IMR-90 (cell line): Measurements from ENCODE around the gene CCNI.

Source experiments
- BHLHE40 ChIP-seq: fragments of 150-350 bp; IDR thresholded peaks from 2 replicates; pipeline ENCODE4 v1.6.1; 2016; ENCODE audit warnings: mild to moderate bottlenecking, low read depth, low read length
- POLR2A ChIP-seq: IDR thresholded peaks from 2 replicates; pipeline ENCODE4 v1.6.1; 2012; ENCODE audit warnings: mild to moderate bottlenecking, low read depth, low read length
- RAD21 ChIP-seq: IDR thresholded peaks from 2 replicates; pipeline ENCODE4 v1.6.1; 2012; ENCODE audit warnings: low read length, improper control_type of control experiment
- RCOR1 ChIP-seq: IDR thresholded peaks from 2 replicates; pipeline ENCODE4 v1.6.1; 2012; ENCODE audit warnings: mild to moderate bottlenecking, low read length, improper control_type of control experiment; ENCODE audit not compliant: insufficient replicate concordance
- SMC3 ChIP-seq: fragments of 150-350 bp; IDR thresholded peaks from 2 replicates; pipeline ENCODE4 v1.6.1; 2016; ENCODE audit warnings: low read depth, mild to moderate bottlenecking, antibody characterized with exemption, low read length, moderate library complexity
- TF ChIP-seq, protein P1 (sequence below): conservative IDR thresholded peaks from 2 replicates; pipeline ENCODE4 v1.5.1; 2012; ENCODE audit warnings: mild to moderate bottlenecking, low read depth, low read length, improper control_type of control experiment

DNA sequence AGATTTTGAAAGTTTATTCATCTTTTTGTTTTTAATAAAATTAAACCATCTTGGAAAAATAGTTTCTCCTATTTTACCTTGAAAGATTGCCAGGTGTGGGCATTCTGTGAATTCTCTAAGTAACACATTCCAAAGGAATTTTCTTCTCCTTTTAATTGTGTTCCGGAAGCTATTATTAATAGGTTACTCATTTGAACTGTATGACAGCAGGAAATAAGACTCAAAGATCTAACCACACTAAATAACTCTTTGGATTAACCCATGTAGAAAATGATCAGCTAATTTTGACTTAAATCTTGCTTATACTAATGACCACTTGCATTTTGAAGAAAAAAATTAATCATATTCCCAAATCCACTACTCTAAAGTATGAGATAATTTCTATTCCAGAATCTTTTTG, 17.6 kb upstream of the CCNI start:
- TF ChIP-seq, protein P1, sequence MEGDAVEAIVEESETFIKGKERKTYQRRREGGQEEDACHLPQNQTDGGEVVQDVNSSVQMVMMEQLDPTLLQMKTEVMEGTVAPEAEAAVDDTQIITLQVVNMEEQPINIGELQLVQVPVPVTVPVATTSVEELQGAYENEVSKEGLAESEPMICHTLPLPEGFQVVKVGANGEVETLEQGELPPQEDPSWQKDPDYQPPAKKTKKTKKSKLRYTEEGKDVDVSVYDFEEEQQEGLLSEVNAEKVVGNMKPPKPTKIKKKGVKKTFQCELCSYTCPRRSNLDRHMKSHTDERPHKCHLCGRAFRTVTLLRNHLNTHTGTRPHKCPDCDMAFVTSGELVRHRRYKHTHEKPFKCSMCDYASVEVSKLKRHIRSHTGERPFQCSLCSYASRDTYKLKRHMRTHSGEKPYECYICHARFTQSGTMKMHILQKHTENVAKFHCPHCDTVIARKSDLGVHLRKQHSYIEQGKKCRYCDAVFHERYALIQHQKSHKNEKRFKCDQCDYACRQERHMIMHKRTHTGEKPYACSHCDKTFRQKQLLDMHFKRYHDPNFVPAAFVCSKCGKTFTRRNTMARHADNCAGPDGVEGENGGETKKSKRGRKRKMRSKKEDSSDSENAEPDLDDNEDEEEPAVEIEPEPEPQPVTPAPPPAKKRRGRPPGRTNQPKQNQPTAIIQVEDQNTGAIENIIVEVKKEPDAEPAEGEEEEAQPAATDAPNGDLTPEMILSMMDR, result no peak
- TF ChIP-seq BHLHE40 (no peak), SMC3 (no peak), RCOR1 (no peak), RAD21 (no peak), POLR2A (no peak)
